ENCODE results near the gene ZYX.

ZYX gene, protein sequence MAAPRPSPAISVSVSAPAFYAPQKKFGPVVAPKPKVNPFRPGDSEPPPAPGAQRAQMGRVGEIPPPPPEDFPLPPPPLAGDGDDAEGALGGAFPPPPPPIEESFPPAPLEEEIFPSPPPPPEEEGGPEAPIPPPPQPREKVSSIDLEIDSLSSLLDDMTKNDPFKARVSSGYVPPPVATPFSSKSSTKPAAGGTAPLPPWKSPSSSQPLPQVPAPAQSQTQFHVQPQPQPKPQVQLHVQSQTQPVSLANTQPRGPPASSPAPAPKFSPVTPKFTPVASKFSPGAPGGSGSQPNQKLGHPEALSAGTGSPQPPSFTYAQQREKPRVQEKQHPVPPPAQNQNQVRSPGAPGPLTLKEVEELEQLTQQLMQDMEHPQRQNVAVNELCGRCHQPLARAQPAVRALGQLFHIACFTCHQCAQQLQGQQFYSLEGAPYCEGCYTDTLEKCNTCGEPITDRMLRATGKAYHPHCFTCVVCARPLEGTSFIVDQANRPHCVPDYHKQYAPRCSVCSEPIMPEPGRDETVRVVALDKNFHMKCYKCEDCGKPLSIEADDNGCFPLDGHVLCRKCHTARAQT

DNA sequence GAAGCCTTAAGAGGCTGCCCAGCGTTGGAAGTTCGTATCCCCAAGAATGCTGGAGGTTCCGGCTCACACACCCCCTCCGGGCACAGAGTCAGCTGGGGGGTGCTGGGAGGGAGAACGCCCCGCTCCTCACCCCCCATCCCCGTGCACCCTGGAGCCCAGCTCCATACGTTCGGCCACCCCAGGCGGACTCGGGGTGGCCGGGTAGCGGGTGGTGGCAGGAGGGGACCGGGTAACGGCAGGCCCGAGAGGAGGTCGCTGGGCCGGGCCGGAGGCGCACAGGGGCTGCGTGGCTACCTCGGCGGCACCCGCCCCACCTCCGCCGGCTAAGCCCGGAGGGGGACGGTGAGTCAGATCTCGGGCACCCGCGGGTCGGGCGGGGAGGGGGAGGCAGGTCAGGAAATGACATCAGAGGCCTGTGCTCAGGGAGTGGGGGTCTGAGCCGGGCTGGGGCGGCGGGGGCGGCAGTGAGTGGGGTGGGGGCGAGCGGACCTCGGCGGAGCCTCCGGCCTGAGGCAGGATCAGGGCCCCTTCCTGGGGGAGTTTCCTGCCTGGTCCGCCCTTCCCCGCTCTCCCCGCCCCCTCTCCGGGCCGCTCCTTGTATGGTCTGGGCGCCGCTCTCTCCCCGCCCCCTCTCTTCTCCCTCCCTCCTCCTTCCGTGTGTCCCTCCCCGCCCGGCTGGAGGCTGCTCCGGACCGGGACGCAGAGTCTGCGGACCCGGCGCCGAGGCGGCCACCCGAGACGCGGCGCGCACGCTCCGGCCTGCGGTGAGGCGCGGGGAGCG lies at the start of gene ZYX:
Gene ZYX, plus strand, starts transcription at position 700 of the 781 bp plus-strand sequence. CDS start 227 bp downstream, outside the sequence.
- DNase-seq = peak; percentile 33

DNA sequence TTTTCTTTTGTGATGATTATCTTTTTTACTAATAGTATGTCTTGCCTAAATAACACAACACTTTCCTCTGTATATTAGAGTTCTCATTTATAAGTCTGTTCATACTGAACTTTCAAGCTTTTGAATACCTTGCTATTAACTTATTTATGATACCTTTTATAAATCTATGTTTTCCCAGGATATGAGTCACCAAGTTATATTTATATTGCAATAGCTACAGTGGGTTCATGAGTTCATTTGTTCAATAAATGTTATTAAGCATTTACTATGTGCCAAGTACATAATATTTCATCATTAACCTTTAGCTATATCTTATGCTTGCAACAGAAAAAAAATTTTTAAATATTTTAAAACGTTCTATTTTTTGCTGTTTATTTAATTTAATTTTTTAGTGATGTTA lies 46.9 kb upstream of the ZYX start:
- no peak for DNase-seq

DNA sequence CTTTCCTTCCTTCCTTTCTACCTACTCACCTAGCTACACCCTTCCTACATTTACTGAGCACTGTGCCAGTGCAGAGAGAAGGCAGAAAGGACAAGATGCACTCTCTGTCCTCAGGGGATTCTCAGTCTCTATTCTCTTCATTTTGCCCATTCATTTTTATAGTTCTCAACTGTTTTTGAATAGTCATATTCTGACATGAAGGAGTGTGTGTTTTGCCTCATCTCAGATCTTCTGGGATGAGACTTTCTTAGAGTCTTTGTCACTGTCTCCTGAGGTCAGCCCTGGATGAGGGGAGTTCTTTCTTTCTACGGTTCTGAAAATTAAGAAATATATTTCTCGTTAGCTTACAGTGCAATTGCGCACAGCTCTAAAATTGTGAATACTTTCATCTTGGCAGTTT lies 43.9 kb upstream of the ZYX start:
- DNase-seq = no peak

DNA sequence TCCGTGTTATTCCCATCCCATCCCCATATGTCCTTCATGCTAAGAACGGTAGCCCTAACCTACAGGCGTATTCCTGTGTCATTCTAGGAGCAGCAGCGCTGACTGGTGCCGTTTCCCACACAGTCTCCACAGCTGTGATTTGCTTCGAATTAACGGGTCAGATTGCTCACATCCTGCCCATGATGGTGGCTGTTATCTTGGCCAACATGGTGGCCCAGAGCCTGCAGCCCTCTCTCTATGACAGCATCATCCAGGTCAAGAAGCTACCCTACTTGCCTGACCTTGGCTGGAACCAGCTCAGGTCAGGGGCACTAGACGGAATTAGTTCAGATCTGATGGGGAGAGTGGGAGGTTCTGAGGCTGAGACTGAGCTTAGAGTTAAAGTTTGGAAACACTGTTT lies 39.3 kb upstream of the ZYX start:
- DNase-seq = no peak

DNA sequence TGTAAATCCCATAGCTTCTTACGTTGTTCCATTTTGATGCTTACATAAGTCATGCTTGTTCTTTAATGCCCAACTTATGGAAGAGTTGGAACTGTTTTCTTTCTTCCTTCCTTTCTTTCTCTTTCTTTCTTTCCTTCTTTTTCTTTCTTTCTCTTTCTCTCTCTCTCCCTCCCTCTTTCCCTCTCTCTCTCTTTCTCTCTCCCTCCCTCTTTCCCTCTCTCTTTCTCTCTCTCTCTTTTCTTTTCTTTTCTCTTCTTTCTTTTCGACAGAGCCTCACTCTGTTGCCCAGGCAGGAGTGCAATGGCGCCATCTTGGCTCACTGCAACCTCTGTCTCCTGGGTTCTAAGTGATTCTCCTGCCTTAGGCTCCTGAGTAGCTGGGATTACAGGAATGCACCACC lies 37.5 kb upstream of the ZYX start:
- no peak for DNase-seq

DNA sequence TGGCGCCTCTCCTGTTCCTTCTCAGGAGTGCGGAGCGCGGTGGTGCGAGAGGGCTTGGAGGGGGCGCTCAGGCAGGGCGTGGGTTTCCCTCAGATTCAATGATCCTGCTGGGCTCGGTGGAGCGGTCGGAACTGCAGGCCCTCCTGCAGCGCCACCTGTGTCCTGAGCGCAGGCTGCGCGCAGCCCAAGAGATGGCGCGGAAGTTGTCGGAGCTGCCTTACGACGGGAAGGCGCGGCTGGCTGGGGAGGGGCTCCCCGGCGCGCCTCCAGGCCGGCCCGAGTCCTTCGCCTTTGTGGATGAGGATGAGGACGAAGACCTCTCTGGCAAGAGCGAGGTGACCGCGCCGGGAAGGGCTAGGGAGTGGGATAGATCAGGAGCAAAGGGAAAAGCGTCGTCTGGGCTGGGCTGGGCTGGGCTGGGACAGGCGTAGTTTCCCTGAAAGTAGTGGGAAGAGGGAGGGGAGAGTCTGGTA lies 35.7 kb upstream of the ZYX start:
- DNase-seq = no peak

DNA sequence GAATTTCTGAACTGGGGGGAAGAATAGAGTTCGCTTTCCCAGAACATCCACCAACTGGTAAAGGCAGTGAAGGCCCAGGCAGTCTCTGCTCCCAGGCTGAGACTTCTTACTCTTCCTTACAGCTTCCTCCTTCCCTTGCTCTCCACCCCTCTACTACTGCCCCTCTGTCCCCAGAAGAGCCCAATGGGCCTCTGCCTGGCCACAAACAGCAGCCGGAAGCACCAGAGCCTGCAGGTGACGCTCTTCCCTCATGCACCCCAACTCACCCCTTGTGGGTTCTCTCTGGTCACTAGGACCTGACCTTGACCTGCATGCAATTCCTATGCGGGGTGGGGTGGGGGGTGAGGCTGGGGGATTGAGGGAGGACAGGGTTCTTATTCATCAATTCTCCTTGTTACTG lies 35.1 kb upstream of the ZYX start:
- no peak for DNase-seq

DNA sequence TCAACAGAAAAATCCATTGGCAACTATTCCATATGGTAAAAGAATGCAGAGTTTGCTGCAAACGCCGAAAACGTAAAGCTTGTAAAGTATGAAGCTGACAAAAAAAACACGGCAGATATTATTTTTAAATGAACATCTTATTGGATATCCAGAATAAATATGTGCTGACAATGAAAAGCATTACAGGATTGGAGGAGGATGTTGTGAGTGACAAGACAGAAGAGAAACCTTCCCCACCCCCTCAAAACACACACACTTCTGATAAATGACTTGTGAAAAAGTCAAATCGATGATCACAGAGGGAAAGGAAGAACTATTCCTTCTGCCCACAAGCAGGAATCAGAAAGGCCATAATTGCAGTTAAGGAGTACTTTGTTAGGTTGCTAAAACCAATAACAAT lies 33.2 kb upstream of the ZYX start:
- DNase-seq = no peak

DNA sequence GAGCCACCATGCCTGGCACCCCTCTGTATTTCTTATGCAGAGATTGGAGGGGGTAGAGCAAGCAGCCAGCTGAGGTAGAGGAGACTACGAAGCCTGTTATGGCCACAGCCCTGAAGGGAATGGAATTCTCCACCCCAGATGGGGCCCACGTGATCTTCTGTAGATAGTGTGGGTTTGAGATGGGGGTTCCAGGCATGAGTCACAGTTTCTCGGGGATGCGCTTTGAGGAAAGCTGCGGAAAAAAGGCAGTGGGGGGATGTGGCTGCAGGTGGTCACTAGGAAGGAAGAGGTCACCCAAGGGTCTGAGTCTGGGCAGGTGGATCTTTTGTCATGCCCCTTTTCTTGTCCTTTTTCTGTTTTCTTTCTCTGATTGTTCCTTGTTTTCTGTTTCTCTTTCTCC lies 30.1 kb upstream of the ZYX start:
- DNase-seq = no peak

DNA sequence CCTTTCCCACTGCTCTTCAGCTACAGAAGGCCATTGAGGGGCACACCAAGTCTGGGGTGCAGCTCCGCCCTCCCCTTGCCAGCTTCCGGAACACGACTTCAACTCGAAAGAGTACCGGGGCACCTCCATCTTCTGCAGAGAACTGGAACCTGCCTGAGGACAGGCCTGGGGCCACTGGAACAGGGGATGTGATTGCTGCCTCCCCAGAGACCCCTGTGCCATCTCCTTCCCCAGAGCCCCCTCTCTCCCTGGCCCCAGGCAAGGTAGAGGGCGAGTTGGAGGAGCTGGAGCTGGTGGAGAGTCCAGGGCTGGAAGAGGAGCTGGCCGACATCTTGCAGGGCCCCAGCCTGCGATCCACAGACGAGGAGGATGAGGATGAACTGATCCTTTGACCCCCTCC lies 29.6 kb upstream of the ZYX start:
- no peak for DNase-seq

DNA sequence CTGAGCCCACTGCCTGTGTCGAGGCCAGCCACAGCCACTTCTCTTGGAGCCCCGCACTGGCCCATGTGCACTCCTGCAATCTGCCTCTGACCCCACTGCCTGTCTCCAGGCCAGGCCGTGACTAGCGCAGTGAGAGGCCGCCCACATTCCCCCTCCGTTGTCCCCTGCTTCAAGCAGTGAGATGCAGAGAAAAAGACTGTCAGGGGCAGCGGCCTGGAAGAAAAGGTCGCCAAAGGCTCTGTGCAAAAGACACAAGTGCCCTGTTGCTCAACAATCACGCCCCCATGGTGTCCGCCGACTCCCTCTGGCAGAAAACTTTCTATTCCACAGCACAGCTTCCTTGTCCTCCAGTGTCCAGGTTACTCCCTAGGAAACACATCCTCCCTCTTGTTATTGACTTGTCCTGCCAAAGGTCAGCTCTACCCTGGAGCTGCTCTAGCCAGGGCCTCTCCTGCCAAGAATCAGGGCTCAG lies 28.6 kb upstream of the ZYX start:
- DNase-seq = no peak

DNA sequence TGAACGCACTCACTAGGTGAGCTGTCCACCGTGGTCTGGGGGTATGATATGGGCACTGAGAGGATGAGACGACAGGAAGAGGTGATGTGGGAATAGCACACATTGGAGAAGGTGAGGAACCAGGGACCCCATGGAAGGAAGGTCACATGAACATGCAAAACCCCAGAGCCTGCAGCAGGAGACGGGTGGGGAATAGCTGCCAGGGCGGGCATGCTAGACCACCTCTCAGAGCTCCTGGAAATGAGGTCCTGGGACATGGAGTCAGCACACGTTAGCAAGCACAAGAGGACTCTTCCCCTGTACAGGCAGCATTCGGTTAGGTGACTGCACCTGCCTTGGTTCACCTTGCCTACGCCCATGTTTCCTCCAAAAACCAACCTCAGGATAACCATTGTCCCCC lies 26.8 kb upstream of the ZYX start:
- DNase-seq = no peak

DNA sequence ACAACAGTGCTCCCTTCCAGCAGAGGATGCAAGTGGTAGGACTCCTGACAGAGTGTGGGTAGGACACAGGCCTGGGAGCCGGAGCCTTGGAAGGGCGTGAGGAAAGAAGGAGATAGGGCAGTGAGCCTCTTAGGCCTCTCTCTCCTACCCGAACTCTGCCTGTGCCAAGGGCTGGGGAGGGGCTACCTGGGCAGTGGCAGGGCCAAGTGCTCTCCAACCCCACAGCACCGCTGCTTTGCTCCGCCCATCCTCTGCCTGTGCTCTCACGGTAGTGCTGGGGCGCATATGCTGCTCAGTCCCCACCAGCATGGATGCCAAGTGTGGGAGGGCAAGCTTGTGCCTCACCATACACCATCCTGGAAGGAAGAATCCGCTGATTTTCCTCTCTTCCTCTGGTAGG lies 26.2 kb upstream of the ZYX start:
- no peak for DNase-seq

DNA sequence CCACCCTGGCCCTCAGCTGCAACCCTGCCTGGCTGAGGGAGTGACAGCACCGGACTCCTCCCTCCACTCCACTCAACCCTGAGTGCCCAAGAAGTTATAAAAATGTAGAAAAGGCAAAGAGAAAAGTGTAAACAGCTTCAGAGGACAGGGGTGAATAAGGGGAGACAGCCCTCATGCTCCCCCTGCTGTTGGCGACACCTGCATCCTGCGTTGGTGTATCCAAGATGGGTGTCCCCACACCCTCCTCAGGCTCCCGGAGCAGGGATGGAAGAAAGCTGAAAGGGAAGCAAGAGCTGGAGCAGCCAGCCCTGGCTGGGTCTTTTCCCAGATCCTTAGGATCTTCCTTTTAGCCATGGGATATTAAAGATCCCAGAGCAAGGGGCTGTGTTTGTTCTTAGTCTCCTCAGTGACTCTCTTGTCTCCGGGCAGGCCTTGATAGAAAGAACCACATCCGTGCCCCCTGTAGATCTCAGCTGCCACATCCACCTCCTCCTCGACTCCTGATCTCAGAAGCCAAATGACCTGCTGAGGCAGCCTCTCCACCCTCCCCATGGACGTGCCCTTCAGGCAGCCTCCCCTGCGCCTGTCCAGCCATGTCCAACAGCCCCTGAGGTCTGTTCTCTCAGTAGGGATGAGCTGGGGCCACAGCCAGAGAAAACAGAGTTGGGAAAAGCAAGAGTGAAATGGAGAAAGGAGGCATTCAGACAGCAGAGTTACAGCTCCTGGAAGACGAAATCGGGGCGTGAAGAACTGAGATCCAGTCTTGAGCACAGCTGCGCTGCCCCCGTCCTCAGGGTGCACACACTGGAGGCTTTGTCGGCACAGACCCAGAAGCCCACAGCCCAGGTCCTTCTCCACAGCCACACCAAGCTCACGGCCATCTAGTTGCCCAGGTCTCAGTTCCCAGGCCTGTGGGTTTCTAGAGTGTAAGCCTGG lies 25.4 kb upstream of the ZYX start:
- DNase-seq = no peak

DNA sequence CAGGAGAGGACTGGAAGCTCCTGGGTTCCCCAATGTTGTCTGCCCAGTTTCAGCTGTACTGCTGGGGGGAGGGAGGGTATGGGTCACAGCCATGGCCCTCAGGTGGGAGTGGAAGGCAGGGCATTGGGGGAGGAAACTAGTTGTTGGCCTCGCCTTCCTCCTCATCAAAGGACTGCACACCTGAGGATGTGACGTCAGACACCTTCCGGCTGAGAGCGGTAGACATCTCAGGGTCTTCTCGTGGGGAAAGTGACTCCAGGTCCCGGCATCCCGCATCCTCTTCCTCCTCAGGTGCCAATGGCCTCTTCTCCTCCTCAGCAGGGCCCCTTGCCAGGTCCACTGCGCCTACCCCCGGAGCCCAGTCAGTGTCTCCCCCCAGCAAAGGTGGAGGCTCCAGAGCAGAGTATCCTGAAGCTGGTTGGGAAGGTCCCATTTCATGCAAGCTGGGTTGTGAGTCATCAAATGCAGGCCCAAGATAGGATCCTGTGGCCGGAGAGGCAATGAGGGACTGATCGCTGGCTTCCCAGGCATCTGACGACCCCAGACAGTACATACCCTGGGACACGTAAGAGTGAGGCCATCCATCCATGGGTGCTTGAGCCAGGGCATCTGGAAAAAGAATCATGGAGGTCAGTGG lies 24.6 kb upstream of the ZYX start:
- no peak for DNase-seq

DNA sequence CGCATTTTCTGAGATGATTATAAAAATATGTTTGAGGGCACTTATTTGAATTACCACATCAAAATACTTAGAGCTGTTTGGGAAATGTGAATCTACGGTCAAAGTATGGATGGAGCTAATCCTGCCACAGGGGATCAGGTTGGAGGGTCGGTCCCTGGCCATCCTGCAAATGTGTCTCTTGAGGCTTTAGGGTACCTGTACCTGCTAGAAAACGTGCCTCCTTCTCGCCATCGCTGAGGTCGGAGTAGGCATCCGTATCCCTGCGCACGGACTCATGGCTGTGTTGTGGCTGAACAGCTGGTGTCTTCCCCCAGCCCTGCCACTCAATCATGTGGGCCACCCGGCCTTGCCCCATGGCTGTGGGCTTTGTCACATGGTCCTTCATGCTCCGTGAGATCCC lies 22.5 kb upstream of the ZYX start:
- DNase-seq = no peak

DNA sequence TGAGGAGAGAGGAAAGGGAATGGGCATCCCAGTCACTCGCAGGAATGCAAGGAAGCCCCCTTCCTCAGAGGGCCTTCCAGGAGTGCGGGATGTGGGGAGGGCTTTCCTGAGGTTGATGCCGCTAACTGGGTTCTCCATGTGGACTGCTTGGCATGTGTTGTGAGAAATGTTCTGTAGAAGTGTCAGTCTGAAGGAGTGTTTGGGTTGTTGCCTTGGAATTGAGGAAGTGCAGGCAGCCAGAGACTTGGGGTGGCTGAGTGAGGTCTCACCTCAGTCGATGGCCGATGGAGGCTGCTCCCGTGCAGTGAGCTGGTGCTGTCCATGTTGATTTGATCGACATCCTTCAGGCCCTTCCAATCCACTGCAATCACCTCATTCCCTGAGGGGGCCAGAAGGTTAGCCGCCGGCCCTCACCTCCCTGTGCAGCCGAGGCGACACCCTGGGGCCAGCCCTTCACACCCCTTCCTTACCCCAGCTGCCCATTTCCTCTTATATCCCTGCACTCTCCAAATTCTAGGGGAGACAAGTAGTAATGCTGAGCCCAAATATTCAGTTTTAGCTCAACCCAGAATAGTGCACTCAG lies 21.3 kb upstream of the ZYX start:
- DNase-seq = no peak

DNA sequence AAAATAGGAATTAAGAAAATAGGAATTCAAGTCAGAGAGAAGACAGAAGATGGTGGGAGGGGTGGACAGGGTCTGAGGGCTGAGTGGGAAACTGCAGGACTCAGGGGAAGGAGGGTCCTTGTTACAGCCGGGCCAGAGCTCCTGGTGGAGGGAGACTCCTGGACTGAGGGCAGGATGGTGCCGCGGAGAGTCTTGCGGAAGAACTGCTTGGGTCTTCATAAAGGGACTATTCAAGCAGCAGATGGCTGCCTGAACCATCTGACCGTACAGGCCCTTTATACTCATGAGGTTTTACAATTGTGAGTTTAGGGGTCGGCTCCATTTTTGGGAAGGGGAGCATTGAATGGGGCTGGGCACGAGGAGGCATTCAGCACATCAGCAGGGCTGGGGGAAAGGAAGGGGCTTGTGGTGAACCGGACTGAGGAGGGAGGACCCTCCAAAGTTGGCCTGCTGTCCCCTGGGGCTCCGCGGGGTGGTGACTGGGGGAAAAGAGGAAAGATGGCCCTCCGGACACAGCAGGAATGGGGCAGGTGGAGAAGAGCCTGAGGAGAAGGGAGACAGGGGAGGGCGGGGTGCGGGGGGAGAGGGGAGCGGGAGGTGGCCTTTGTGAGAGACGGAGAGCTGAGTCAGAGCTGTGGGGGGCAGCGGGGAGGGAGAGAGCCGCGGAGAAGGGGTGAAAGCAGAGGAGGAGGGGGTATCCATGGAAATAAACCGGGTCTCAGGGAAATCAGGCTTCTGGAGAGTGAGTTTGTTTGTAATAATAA lies 20.2 kb upstream of the ZYX start:
- DNase-seq = no peak

DNA sequence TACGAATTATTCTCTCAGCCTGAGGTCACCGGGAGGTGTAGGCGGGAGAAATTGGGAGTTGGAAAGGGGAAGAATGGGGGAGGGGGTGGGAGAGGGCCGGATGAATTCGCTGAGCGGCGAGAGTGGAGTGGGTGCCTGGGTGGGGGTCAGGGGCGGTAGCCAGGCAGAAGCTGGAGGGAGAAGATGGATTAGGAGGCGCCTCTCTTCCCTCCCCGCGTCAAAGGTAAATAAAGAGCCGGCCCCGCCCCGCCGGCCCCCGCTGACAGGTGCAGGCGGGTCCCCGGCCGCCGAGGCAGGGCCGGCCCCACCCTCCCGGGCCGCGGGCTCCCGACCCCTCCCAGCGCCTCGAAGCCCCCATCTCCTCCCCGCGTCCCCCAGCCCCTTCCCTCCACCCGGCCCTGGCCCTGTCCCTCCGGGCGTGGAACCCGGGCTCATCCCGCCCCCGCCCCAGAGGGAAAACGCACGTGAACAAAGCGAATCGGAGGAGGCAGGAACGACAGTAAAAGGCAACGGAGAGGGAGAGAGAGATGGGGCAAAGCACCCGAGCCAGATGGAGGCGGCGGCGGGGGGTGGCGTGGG lies 19.5 kb upstream of the ZYX start:
- no peak for DNase-seq

Data from KG1 (cell line).